GDM1 (cell line): ENCODE measurements around the gene RHOV.

ENCODE experiments used
- DNase-seq: peaks from one replicate; lab custom pipeline; 2025; lab: John Stamatoyannopoulos, UW

Gene RHOV, protein sequence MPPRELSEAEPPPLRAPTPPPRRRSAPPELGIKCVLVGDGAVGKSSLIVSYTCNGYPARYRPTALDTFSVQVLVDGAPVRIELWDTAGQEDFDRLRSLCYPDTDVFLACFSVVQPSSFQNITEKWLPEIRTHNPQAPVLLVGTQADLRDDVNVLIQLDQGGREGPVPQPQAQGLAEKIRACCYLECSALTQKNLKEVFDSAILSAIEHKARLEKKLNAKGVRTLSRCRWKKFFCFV

DNA sequence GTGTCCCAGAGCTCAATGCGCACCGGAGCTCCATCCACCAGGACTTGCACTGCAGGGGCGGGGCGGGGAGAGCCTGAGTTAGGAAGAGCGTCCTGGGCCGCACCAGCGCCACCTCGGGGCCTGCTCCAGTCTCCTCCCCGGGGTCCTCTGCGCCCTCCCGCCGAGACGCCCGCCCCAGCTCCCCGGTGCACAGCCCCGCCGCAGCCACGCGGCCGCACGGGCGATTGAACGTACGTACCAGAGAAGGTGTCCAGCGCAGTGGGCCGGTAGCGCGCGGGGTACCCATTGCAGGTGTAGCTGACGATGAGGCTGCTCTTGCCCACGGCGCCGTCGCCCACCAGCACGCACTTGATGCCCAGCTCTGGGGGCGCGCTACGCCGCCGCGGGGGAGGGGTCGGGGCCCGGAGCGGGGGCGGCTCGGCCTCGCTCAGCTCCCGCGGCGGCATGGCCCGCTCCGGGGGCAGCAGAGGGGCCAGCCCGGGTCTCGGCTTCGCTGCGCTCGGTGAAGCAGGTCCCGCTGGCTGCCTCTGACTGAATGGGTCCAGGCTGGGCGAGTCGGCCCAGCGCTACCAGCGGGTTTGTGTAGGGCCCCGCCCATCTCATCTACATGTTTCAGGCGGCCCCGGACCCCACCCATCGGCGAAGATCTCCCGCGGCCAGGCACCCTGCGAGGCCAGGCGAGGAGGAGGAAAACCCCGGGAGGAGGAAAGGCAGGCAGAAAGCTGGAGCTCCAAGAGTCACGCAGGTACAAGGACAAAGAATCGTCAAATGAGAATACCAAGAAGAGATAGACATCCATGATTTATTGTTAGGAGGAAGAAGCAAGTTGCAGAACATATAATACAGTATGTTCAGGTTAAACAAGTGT is at the start of gene RHOV:
RHOV (minus strand) TSS at position 541 of the 868 bp plus-strand sequence; CDS start at position 446, 95 bp downstream.
- DNase-seq = no peak

DNA sequence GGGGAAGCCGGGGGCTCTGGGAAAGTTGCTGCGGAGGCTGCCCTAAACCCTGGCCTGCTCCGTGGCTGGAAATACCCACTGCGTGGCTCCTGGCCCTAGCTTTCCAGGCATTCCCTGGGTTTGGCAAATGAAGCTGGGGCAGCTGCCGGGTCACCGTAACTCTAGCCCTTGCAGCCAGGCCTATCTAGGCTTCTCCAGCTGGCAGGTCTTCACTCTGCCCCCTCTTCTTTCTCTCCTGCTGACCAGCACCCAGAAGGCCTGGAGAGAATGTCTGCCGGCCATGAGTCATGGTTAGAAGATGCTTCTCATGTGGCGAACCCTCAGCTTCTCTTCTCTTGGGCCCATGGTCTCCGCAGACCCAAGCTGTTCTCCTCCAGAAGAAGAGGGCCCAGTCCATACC is 49.5 kb upstream of the RHOV start:
- DNase-seq = no peak

- no peak for DNase-seq
These were observed 48.6 kb upstream of the RHOV start for GRCh38 chr15:40922608-40923005.

DNA sequence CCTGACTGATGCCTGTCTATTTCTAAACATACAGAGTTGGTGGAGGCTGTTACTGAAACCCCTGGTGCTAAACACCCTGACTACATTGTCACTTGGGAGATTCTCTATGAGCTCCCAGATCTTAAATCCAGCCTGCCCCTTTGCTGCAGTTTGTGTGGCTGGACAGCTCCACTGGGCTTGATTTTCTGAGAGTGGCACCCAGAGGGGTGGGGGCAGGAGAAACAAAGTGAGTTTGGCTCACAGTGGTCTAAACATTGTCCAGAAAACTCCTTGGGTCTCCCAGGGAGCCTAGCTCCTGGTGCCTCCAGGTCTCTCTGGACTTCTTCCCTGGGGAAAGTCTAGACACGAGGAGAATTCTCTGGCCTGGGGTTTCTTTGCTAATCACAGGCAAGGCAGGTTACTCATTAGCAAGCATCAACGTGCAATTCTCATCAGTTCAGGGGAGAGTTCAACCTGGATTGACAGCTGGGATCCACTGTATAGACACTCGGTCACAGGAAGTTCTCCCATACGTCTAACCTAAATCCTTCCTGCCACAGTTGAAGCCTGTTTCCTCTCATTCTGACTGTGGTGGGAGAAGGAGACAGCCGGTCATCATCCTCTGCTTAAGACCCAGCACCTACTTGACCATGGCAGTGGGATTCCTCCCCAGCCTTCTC is 48.0 kb upstream of the RHOV start:
- DNase-seq = no peak

GRCh38 chr15:40918799-40919392 is 44.9 kb upstream of the RHOV start:
- no peak for DNase-seq

- DNase-seq = no peak
These were observed 44.2 kb upstream of the RHOV start for GRCh38 chr15:40918146-40918798.

DNA sequence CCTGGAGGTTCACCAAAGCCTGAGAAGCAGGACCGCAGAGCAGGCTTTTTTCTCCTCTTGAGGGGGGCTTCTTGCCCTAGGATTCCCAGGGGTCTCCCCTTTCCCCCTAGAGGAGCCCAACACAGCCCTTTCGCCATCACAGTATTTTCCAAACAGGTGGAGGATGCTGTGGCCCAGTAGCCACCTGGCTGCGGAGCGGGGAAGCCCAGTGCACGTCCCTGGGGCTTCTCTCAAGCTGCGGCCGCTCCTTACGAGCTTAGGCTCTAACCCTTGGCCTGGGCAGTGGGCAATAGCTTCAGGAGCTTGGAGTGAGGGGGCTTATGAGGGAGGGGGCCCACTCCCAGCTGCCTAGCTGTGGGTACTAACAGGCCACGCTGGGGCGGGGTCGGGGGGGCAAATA is 43.6 kb upstream of the RHOV start:
- no peak for DNase-seq

- no peak for DNase-seq
These were observed 41.6 kb upstream of the RHOV start for GRCh38 chr15:40915679-40916078.

GRCh38 chr15:40915116-40915661 is 41.2 kb upstream of the RHOV start:
- no peak for DNase-seq

DNA sequence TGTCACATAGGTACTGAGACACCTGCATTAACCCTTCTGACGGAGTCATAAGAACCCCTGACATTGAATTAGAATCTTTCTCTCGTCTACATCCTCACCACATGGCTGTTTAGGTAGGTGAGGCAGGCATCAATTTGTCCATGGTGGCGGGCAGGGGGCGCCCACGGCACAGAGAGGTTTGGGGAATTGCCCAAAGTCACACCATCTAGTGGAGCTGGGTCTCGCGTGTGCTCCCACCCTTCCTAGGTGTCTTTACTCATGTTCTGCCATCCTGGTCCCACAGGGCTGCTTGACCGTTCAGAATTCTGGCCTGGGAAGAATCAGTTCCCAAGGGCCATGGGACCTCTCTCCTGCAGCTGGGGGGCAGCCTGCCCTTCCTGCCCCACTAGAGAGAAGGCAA is 40.5 kb upstream of the RHOV start:
- DNase-seq = no peak

- DNase-seq = no peak
These were observed 40.0 kb upstream of the RHOV start for GRCh38 chr15:40914013-40914412.

GRCh38 chr15:40912478-40912877 is 38.4 kb upstream of the RHOV start:
- DNase-seq = no peak

DNA sequence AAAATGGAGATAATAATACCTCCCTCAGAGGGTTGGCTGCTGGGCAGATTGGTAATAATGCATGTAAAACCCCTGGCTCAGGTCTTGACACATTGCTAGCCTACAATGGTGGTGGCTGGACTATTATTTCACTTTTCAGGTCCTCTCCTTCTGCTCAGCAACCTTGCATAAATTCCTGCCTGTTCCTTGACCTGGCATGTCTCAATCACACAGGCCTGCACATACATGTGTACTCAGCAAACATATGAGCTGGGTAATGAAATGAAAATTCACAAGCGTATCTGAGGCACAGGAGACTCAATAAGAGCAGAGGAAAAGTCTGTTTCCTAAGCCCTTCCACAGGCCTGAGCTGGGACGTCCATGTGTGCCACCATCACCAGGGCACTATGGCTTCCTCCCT is 37.7 kb upstream of the RHOV start:
- DNase-seq = no peak

GRCh38 chr15:40911141-40911540 is 37.1 kb upstream of the RHOV start:
- DNase-seq = no peak

GRCh38 chr15:40909662-40910630 is 35.9 kb upstream of the RHOV start:
- DNase-seq = no peak

DNA sequence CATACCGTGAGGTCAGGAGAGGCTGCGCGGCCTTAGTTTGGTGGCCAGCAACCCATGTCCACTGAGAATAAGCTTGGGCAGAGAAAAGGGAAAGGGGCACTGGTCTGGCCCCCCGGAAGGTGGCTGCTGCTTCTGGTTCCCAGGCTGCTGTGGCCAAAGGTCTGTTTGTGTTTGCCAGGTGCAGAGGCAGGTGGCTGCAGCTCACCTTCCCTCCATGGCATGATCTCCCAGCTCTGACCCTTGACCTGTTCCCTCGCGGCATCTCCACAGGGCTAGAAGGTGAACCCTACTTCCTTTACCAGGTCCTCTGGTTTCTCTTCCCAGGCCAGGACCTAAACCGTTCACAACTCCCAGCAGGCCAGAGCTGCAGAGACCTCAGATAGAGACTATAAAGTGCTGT is 34.1 kb upstream of the RHOV start:
- no peak for DNase-seq

GRCh38 chr15:40906991-40907802 is 33.2 kb upstream of the RHOV start:
- no peak for DNase-seq

DNA sequence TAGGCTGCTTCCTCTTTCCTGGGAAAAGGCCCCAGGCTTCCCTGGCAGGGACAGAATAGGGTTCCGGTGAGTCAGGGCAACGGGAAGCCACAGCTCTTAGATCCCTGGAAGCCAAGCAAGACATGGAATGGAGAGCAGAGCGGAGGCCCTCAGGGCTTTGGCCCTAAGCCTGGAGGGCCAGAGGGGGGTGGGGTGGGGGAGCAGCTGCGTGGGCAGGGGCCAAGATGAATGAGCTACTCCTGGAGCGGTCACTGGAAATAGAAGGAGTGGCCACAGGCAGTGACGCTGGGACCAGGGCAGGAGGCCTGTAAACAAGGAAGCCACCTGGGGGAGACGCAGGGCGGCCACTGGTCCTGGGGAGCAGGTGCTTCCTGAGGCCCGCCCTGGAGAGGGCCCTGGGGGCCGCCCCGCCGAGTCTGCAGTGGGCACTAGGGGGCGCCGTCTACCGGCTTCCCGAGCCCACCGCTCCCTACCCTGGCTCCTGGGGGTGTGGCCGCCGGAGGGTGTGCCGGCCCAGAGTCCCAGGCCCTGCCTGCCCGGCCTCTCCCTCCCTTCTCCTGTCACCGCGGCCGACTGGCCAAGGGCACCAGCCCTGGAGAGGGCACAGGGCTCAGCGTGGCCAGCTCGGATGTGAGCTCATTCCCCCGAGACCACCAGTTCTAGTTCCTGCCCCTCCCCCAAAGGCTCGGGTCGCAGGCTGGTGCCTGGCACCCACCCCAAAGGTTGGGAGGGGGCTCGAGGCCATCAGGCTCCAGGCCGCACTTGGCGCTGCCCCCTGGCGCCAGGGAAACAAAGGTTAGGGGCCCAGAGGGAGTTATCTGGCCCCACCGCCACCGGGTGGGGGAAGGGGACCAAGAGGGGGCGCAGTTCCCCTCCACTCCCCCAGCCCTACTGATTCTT is 32.3 kb upstream of the RHOV start:
- no peak for DNase-seq
